ENCODE measurements around the gene SEMA4B. TPM values are rescaled to one million over a fixed set of nuclear protein-coding genes. Genes with fewer than 3 reads are reported as not detected.
"Not testable (repeated sequence)": the region's sequence is repeated elsewhere in the genome, so short reads cannot be mapped to it uniquely, and the experiment has no call there.

The SEMA4B gene
- total RNA-seq, 1 experiment from 2014 or later = 20.9 TPM

DNA sequence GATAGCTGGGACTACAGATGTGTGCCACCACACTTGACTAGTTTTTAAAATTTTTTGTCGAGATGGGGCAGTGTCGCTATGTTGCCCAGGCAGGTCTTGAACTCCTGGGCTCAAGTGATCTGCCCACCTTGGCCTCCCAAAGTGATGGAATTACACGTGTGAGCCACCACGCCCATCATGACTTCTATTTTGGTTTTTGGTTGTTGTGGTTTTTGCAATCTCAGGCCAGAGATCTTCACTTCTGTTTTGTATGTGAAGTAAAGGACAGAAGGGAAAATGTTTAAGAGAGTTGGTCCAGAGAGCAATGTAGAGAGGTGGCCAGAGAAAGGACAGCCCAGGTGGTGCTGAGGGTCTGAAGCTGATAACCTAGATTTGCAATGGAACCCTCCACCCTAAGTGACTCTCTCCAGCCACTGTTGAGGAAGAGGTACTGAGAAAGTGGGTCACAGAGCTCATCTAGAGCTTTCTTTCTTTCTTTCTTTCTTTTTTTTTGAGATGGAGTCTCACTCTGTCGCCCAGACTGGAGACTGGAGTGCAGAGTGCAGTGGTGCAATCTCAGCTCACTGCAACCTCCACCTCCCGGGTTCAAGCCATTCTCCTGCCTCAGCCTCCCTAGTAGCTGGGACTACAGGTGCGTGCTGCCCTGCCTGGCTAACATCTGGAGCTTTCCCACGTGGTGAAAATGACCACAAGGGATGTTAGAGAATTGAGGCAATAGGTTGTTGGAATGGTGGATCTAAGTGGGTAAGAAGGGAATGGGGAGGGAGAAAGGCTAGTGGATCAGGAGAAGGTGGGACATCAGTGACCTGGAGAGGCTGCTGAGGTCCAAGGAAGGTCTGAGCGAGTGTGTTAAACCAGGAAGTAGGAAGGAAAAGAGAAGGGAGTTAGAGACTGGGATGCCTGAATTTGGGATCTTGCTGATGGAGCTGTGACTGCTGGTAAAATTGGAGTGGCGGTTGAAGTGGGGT lies 22.4 kb upstream of the SEMA4B start:
- DNase-seq (ENCODE audit: low read depth) = no peak

DNA sequence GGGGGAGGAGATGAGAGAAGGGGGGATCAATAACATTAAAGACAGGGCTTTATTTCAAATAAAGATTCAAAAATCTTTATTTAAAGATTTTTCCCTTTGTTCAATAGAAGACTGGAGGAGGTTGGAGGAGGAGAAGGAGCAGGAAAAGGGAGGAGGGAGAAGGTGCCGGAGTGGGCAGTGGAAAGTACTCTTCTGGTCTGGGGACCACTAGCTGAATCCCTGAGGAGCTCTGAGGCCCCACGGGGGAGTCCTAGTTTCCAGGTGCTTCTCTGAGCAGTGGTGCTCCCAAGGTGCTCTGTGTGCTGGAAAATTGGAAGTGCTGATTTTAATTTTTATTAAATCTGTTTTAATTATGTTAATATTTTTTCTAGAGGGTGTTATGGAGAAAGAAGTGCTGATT lies 19.4 kb upstream of the SEMA4B start:
- no peak for DNase-seq (ENCODE audit: low read depth)

DNA sequence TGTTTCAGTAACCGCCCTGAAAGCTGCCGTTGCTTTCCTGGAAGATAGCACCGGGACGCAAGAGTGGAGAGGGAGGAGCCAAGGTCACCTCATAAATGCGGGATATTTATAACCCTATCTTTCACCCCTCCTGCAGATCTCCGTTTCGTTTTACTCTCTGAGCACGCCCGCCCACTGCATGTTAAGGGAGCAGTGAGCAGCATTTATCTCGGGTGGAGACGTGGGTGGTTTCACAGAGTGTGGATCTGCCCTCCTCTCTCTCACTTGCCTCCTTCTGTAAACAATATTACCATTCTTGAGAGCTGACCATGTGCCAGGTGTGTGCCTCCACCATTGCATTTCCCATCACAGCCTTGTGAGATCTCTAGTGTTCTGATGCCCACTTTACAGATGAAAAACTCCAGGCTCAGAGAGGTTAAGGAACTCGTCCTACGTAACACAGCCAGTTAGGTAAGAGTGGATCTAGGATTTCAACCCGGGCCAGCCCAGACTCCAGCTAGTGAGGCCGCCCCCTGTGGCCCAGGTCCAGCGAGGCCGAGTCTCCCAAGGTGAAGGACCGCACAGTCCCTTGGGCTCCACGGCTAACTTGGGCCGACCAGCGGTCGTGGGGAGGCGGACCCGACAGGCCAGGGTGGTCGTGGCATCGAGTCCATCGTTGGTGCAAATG lies 16.9 kb upstream of the SEMA4B start:
- peak; percentile 77 for DNase-seq (ENCODE audit: low read depth)

DNA sequence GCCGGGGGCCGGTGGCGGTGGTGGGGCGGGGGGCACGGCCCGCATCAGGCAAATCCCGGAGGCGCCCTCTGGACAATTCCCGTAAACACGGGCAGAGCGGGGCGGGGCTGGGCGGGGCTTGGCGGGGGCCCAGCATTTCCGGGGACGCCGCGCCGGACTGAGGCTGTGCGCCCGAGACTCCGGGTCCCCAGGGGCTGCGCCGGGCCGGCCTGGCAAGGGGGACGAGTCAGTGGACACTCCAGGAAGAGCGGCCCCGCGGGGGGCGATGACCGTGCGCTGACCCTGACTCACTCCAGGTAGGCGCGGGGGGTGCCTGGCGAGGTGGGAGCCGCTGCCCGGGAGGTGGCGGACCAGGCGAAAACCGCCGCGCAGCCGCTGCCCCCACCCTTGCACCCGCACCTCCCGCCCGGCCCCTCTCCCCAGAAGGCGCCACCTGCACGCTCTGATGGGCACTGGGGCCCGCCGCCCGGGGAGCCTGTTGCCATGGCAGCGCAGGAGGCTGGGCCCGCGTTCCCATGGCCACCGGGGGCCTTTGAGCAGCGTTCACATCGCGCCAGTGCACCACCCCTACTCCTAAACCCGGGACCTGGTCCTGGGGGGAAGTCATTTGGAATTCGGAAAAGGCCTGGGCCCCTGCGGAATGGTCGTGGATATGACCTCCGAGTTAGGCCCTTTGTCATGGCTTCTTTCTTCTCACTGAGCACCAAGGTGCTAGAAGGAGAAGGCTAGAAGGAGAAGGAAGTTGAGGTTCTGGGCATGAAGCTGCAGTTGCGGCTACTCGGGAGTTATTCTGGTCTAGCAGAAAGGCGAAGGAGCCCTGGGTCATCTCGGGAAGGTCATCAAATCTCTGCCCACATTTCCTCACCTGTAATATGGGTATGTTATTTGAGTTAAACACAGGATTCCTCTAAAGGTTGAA lies 16.1 kb upstream of the SEMA4B start:
- peak; percentile 68 for DNase-seq (ENCODE audit: low read depth)

DNA sequence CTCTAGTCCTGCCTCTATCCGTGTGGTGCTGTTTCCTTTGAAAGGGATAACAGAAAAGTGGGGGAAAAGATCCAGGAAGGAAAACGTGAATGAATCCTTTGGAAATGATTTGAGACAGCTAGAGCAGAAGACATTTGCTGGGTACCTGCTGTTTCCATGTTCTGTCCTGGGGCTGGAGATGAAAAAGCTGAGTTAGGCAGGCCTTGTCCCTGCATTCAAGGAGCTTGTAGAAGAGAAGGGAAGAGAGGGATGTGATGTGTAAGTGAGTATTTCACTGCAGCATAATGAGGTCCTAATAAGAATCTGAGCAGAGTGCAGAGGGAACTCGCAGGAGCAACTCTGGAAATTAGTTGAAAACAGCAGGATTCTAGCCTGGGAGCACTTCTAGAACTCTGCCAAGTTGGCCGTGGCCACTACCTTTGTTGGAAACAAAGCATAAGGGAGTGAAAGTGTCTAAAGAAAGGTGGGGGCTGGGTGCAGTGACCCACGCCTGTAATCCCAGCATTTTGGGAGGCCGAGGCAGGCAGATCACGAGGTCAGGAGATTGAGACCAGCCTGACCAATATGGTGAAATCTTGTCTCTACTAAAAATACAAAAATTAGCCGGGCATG lies 13.8 kb upstream of the SEMA4B start:
- DNase-seq (ENCODE audit: low read depth) = no peak

DNA sequence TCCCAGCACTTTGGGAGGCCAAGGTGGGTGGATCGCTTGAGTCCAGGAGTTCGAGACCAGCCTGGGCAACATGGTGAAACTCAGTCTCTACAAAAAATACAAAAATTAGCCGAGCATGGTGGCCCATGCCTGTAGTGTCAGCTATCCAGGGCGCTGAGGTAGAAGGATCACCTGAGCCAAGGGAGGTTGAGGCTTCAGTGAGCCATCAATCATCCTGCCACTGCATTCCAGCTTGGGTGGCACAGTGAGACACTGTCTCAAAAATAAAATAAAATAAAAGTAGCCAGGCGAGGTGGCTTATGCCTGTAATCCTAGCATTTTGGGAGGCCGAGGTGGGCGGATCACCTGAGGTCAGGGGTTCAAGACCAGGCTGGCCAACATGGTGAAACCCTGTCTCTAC lies 13.1 kb upstream of the SEMA4B start:
- DNase-seq (ENCODE audit: low read depth) = not testable (repeated sequence)

DNA sequence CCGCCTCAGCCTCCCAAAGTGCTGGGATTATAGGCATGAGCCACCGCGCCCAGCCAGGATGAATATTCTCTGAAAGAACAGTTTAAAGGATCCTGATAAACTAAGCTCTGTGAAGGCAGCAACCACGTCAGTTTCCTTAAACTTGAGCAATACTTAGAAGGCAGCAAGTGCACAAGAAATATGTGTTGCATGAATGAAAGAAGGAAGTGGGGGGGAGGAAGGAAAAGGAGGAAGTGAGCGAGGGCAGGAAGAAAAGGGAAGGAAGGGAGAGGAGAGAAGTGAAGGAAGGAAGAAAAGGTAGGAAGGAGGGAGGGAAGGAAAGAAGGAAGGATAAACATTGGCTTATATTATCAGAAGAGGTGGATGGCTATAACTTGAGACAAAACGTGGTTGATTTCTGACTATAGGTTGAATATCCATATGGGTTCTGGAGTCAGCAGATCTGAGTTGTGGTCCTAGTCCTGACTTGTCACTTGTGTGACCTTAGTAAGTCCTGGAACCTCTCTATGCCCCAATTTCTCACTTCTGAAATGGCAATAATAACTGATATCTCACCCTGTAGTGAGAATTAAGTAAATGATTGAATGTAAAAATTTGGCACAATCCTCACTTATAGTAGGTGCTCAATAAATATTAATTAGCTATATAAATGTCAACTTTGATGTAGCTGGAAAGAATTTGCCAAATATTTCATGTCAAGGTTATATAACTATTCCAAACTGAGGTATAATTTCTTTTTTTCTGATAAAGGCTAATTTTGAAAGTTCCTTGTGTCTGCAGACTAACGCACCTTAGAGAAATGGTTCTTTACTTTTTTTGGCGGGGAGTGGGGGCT lies 12.0 kb upstream of the SEMA4B start:
- DNase-seq (ENCODE audit: low read depth) = no peak

DNA sequence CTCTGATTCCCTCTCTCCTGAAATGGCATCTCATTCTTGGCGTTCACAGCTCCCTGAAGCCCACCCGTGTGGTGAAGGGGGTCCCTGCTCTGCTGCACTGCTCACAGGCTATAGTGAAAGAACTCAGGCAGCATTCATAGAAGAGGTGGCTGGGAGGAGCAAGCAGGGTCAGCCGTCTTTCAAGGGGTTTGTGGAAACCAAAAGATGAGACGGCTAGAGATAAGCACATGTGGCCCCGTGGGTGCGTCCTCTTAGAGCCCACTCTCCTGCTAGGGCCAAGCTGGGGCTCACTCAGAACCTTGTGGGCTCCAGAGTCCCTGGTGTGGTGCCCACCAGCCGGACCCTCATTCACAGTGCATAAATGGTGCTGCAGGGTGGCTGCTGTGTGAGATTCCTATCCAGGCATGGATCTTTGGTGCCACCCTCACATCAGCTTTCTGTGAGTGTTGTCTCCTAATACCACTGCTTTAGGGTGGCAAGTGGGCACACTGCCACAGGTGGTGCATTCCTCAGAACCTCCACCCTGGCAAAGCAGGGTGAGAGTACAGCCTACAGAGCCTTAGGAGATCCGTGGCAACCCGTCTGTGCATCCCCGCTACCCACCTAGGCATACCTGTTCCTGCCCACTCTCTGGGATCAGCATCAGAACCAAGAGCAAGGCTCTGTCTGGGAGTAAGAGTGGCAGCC lies 11.2 kb upstream of the SEMA4B start:
- DNase-seq (ENCODE audit: low read depth) = no peak

DNA sequence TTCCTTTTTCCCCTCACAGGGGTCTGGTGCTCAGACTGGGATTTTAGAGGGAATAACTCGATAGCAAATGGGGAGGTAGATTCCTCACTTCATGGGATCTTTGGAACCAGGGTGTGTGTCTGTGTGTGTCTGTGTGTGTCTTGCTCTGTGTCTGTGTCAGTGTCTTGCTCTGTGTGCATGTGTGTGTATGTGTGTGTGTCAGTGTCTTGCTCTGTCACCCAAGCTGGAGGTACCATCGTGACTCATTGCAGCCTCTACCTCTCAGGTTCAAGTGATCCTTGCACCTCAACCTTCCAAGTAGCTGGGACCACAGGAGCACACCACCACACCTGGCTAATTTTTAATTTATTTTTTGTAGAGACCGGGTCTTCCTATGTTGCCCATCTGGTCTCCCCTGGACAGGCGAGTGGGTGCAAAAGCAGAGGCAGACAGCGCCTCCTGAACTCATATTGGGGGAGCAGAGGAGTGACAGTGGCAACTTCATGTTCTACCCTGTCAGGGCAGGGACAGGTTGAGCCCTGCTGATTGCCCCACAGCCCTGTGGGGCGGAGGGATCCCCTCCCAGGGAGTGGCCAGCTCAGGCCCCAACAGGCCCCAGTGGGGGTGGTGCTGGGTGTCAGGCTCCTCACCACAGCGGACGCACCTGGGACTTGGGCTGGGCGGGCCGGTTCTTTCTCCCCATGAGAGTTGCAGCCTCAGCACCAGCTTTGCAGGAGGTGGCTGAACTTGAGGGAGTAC lies 10.4 kb upstream of the SEMA4B start:
- DNase-seq (ENCODE audit: low read depth) = no peak

DNA sequence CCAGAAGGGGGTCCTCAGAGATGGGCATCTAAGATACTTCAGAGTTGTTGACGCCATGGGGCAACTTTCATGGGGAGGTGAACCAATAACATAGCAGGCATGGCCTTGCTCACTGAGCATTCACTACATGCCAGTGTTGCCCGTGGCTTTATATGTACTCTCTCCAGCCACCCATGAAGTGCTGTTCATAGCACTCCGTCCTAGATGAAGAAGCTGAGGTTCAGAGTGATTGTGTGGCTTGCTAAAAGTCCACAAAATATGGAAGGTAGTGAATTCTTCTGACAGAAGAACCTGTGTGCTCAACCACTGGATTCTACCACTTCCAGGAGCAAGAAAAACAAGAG lies 9.8 kb upstream of the SEMA4B start:
- no peak for DNase-seq (ENCODE audit: low read depth)

DNA sequence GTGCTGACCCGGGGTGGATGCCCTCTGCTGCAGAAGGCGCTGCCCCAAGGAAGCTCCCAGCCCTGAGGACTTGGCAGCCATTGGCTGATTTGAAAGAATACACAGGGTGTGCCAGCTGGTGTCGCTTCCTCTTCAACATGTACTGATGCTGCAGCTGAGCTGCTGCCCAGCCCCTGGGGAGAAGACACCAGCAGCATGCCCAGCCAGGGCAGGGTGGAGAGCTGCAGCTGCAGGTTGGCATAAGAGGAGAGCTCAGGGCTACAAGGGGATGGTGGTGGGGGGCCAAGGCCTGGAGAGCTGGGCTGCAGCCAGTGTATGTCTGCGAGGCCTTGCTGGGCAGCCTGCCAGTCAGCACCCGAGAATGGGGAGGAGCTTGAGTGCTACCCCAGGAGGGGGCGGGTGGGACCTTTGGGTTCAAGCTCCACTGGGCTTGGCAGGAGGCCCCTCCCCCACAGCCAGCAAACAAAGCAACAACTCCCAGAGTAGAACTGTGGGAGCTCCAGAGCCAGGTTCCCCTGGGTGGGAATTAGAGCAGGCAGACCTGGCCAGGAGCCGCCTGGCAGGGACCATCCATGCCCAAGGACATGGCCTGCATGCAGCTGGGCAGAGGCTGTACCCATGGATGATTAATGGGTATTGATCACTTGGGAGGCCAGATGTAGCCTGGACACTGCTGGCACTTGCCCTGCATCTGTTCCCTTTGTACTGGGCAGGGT lies 9.2 kb upstream of the SEMA4B start:
- peak; percentile 49 for DNase-seq (ENCODE audit: low read depth)

DNA sequence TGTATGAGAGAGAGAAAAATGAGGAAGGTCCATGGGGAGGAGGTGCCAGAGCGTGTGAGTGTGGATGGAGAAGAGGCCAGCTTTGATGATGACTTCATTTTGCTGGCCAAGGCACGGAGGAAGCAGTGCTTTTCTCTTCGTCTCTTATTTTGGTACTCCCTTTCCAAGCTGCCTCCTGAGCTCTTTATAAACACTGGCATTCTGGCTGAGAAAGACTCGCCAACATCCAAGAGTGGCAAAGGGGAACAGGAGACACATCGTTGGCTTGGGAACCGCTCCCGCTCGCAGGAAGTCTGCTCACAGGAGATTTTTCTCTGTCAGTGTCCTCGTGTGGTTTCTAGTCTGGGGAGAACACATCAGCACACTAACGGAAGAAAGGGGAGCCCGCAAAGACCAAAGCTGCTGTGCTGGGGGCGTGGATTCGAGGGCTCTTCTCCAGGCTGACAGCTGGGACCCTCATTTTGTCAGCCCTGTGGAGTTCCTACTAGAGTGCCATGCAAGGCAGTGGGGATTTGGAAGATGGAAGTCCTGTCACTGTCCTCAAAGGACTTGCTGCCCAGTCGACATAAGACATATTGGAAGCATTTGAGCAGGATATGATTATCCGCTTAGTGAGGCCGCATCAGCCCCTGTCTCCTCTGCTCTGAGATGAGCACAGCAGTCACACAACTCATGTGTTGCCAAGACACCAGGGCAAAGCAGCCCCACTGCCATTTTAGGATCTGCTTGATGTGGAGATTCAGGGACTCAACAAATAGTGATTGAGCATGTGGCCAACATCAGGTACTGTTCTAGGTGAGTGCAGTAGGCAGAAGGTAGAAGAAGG lies 8.0 kb upstream of the SEMA4B start:
- no peak for DNase-seq (ENCODE audit: low read depth)

DNA sequence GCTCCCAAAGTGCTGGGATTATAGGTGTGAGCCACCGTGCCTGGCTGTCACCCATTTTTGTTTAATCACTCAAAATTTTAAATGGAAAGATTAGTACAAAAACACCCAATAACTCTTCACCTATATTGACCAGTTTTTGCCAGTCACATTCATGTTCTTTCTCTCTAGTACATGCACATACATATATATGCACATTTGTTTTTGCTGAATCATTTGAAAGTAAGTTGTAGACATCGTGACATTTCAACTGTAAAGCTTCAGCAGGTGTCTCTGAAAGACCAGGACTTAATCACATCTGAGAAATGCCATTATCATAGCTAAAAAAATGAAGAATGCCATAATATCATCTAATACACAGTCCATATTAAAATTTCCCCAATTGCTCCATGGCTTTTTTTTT lies 6.5 kb upstream of the SEMA4B start:
- no peak for DNase-seq (ENCODE audit: low read depth)

DNA sequence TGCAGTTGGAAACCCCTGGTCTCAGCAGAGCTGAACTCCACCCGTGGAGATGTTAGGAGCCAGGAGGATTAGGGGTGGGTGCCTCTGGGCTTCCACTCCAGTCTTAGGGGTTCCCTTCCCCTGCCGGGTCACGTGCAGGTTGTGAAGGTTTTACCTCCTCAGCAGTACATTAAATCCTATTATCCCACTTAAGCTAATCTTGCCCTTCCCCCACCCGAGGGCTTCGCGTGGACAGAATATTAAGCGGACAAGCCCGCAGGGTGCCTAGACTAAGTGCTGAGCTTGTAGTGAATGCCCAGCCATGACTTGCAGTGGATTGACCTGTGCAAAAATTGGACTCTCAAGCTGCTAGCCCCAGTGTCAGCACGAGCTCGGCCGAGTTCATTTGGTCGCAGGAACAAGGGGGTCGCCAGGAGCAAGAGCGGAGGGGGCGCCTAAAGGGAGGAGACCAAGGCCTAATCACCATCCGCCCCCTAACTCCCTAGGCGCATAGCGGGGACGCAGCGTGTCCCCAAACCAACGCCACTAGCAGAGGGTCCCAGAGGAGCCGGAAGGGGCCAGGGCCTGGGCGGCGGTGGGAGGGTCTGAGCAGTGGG lies 498 bp upstream of the SEMA4B start:
- no peak for DNase-seq (ENCODE audit: low read depth)

DNA sequence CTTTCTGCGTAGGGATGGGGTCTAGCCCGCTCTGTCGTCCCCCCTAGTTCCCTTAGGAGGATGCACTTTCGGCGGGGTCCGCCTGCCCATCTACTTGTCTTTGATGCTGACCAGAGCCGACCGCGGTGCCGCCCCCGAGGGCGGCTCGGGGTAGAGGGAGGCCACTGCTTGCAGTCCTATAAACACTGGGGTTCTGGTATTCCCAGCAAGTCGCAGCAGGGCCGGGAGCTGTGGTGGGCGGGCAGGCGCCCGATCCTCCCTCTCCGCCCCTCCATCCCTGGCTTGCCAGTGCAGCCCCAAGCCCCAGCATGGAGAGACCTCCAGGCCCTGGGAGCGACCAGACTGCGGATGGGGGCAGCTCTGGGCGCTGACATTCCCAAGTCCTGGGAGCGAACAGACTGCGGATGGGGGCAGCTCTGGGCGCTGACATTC lies 830 bp downstream of the SEMA4B start:
- no peak for DNase-seq (ENCODE audit: low read depth)

DNA sequence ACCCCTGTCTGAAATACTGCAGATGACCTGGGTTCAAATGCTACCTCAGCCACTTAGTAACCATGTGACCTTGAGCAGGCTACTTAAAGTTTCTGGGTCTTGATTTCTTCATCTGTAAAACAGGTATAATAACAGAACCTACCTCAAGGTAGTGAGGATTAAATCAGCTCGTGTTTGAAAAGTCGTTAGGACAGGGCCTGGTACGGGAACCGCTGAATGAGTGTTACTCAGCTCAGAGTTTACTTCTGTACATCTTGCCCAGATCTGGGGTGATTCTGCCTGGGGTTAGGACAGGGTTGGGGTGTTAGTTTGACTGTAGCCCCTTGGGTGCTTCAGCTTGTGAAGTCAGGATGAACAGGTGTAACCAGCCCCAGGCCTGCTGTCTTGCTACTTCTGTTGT lies 1.8 kb downstream of the SEMA4B start:
- no peak for DNase-seq (ENCODE audit: low read depth)

DNA sequence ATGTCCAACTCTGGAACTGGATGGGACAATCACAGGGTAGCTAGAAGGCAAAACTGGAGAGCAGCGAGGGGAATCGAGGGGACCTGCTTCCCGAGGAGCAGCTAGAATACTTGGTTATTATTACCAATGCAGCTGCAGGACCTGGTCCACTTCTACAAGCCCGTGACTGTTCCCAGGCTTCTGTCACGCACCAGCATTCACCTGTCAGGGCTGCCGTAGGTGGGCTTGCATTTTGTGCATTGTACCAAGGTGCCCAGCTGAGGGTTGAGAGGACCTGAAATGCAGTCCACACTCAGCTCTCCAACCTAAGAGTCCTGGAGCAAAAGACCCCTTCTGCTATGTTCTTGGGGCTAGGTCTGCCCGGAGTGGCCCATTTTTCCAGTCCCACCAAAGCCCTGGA lies 2.3 kb downstream of the SEMA4B start:
- DNase-seq (ENCODE audit: low read depth) = no peak

DNA sequence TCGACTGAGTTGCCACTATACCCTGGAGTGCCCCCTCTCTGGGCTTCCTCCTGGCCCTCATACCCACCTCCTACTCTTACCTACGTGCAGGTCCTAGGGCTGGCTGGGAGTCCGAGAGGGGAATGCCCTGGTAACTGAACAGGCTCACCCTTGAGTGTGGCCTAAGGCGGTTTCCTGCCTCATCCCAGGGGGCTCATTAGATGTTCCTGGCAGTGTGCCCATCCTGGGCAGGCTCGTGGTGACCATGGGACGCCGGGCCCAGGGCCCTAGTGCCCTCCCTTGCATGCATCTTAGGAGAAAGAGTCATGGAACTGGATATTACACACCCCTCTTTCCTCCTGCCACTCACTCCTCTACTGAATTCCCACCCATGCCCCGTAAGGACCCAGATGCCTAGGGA lies 2.8 kb downstream of the SEMA4B start:
- no peak for DNase-seq (ENCODE audit: low read depth)
